ENCODE measurements around the gene RFX8. TPM values are rescaled to one million over a fixed set of nuclear protein-coding genes. Genes with fewer than 3 reads are reported as not detected.

The RFX8 gene
- total and polyA plus RNA-seq, 11 donors = 0.12 to 2.0 (median 0.34) TPM; not detected in 5

DNA sequence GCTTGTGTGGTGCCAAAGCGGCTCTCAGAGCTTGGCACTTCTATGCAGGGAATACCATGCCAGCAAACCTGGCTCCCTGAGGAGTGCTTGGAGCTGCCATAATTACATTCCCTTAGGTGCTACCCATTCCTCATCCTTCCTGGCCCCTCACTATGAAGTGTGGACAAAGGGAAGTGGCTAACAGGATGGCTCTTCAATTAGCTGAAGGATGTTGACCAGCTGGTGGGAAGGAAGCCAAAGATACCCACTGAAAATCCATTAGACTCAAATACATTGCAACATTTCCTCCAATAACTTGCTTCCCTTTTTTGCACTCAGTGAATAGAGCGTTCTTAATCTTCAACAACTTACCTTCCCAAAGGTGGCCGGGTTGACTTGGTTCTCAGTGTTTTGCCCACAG, 8.5 kb downstream of the RFX8 start:
- no peak for TF ChIP-seq POLR2A (IDR thresholded peaks at IDR 0.05)
- TF ChIP-seq, protein P1, sequence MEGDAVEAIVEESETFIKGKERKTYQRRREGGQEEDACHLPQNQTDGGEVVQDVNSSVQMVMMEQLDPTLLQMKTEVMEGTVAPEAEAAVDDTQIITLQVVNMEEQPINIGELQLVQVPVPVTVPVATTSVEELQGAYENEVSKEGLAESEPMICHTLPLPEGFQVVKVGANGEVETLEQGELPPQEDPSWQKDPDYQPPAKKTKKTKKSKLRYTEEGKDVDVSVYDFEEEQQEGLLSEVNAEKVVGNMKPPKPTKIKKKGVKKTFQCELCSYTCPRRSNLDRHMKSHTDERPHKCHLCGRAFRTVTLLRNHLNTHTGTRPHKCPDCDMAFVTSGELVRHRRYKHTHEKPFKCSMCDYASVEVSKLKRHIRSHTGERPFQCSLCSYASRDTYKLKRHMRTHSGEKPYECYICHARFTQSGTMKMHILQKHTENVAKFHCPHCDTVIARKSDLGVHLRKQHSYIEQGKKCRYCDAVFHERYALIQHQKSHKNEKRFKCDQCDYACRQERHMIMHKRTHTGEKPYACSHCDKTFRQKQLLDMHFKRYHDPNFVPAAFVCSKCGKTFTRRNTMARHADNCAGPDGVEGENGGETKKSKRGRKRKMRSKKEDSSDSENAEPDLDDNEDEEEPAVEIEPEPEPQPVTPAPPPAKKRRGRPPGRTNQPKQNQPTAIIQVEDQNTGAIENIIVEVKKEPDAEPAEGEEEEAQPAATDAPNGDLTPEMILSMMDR (IDR thresholded peaks at IDR 0.05) = no peak
- intact Hi-C loops (cut with DNase I) = loop anchor here in 1 of 10 donors (5.0 kb wide), 1 partner anchor 51 kb away; no protein-coding TSS in a partner anchor
- peaks cover 0 to 39% (median 17%) of the 10 kb centered on the region in 12 donors for H3K4me1 ChIP-seq
- ATAC-seq = no peak
- H3K9me3 ChIP-seq = no peaks in the 10 kb centered on the region
- no peak overlapping the region for H3K27ac ChIP-seq
- 70 to 84% (median 82%) methylated on average over 3 of the region's 3 CpGs for WGBS, 4 donors
- DNase-seq = no peak
- no peaks in the 10 kb centered on the region for H3K36me3 ChIP-seq
- no peak overlapping the region for H3K4me3 ChIP-seq
- H3K27me3 ChIP-seq = peaks cover 0 to 60% (median 0%) of the 10 kb centered on the region in 9 donors

DNA sequence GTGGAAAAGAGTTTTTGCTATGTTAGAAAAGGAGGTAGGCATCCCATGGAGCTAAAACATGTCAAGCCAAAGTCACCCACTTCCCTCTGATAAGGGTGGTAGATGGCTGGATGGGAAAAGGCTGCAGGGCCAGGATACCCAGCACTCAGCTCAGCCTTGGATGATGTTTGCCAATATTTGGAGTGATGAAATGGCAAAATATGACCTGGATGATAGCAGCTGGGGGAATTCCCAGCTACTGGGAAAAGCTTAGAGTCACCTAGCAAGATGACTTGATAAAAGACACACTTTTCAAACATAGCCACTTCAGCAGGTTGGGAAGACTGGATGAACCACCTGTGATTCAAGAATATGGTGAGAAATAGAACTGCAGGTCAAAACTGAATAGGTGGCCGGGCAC, 10.1 kb downstream of the RFX8 start:
- ATAC-seq (no peak), DNase-seq (no peak)
- 89 to 97% (median 95%) methylated on average over 1 of the region's 1 CpG for WGBS, 4 donors
- intact Hi-C loops (cut with DNase I) = loop anchor here in 1 of 10 donors (5.0 kb wide), 1 partner anchor 52 kb away; no protein-coding TSS in a partner anchor
- Histone ChIP-seq H3K36me3 (no peaks in the 10 kb centered on the region), H3K4me3 (no peak overlapping the region), H3K27ac (peak overlapping the region in 10 of 12 donors; percentile 20 to 75 (median 50)), H3K4me1 (peaks cover 0 to 39% (median 17%) of the 10 kb centered on the region in 12 donors), H3K27me3 (peaks cover 0 to 56% (median 0%) of the 10 kb centered on the region in 9 donors), H3K9me3 (no peaks in the 10 kb centered on the region)
- TF ChIP-seq, protein P1 (IDR thresholded peaks at IDR 0.05) = no peak
- TF ChIP-seq POLR2A (IDR thresholded peaks at IDR 0.05) = no peak

DNA sequence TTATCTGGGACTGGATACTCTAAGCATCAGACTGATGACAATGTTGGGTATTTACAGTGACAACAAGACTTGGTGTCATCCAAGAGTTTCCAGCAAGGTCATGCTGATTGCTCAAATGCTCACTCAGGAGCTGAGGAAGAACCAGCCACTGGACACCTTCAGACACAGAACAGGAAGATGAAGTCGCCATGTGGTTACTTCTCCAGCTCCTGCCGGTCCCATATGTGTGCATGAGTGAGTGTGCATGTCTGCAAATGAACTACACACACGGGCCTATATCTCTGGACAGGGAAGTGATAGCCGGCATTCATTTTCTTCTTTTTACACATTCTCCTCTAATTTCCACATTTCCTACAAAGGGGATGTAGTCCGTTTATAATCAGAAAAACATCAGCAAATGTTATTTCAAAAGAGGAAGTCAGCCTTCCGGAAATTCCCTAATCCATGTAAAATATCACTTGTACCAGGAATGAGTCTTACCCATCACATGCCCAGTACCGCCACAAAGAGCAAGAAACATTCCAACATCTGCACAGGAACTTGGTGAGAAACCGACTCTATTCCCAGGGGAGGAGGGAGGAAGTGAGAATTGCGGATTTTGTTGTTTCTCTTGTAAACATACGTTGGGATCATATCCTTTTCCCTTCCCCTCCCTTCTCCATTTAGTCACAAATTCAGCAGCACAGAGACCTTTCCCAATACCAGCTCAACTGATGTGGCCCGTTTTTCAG, 10.8 kb downstream of the RFX8 start:
- no peaks in the 10 kb centered on the region for H3K9me3 ChIP-seq
- DNase-seq (peak in 1 of 5 donors; percentile 51), ATAC-seq (peak; percentile 51 to 79 (median 60))
- peaks cover 0 to 55% (median 0%) of the 10 kb centered on the region in 9 donors for H3K27me3 ChIP-seq
- 33 to 46% (median 38%) methylated on average over 11 of the region's 11 CpGs for WGBS, 4 donors
- intact Hi-C loops (cut with DNase I) = no loop called here
- peak overlapping the region in 1 of 12 donors; percentile 5 for H3K4me3 ChIP-seq
- H3K36me3 ChIP-seq = no peaks in the 10 kb centered on the region
- no peak for TF ChIP-seq POLR2A (IDR thresholded peaks at IDR 0.05)
- TF ChIP-seq, protein P1 (IDR thresholded peaks at IDR 0.05) = no peak
- H3K4me1 ChIP-seq = peaks cover 0 to 39% (median 17%) of the 10 kb centered on the region in 12 donors
- H3K27ac ChIP-seq = peak overlapping the region in 11 of 12 donors; percentile 3 to 75 (median 48)

DNA sequence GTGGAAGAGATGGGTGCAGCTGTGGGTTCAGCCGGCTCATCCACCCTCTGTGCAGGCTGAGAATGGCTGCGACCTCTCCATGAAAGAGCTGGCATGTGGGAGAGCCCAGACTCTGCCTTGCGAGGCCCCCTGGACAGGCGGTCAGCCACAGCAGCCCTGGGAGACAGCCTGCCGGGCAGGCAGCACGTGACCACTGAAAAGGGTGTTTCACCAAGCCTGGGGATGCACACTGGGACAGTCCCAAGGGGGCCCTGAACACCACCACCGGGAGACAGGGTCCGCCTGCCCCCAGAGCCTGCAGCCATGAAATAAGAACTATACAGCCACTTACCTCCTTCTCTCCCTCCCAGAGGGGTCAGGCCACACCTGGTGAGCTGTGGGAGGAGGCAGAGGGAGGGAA, 11.5 kb downstream of the RFX8 start:
- H3K27me3 ChIP-seq = peaks cover 0 to 56% (median 0%) of the 10 kb centered on the region in 9 donors
- ATAC-seq = peak in 1 of 4 donors; percentile 39
- H3K4me3 ChIP-seq = no peak overlapping the region
- H3K4me1 ChIP-seq = peaks cover 0 to 39% (median 17%) of the 10 kb centered on the region in 12 donors
- no peak for DNase-seq
- H3K36me3 ChIP-seq = no peaks in the 10 kb centered on the region
- peak overlapping the region in 8 of 12 donors; percentile 33 to 75 (median 42) for H3K27ac ChIP-seq
- intact Hi-C loops (cut with DNase I) = no loop called here
- 83 to 93% (median 92%) methylated on average over 8 of the region's 8 CpGs; no CpG with 5 or more reads in 1 of the 4 donors for WGBS, 4 donors
- no peaks in the 10 kb centered on the region for H3K9me3 ChIP-seq
- no peak for TF ChIP-seq POLR2A (IDR thresholded peaks at IDR 0.05)
- TF ChIP-seq, protein P1 (IDR thresholded peaks at IDR 0.05) = no peak
